ENCODE measurements around the gene FRMD7.

- TF ChIP-seq CTCF (CRISPR knock-in tag; IDR thresholded peaks at IDR 0.05) (no peak), ZNF577 (CRISPR knock-in tag; IDR thresholded peaks at IDR 0.05; ENCODE audit: borderline replicate concordance, low read depth) (no peak)
These were observed 26.0 kb downstream of the FRMD7 start for GRCh38 chrX:132101799-132102198.
